ENCODE measurements around the gene LEP. TPM values are rescaled to one million over a fixed set of nuclear protein-coding genes. Genes with fewer than 3 reads are reported as not detected.
A peak's percentile ranks its signal among the peaks of the same experiment; 100 is the strongest.

LEP gene
- total RNA-seq, 1 donor, result under 0.01 TPM

DNA sequence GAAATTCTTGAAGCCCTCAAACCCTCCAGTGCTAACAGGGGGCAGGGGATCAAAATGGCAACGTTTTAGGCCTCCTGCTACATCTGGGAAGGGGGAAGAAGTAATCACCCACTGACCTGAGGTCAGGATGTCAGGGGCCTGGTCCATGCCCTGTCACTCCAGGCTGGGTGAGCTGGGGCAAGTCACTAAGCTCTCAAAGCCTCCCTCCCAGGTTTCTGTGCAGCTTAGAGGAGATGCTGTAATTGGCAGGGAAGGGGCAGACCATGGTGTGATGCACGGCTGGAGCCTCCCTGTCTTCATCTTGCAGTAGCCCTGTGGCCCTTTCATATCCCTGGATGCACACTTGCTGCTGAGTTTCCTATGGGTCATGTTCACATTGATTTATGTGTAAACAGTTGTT lies 27.2 kb downstream of the LEP start:
- DNase-seq (ENCODE audit: low read depth), result no peak
- TF ChIP-seq, protein P1, sequence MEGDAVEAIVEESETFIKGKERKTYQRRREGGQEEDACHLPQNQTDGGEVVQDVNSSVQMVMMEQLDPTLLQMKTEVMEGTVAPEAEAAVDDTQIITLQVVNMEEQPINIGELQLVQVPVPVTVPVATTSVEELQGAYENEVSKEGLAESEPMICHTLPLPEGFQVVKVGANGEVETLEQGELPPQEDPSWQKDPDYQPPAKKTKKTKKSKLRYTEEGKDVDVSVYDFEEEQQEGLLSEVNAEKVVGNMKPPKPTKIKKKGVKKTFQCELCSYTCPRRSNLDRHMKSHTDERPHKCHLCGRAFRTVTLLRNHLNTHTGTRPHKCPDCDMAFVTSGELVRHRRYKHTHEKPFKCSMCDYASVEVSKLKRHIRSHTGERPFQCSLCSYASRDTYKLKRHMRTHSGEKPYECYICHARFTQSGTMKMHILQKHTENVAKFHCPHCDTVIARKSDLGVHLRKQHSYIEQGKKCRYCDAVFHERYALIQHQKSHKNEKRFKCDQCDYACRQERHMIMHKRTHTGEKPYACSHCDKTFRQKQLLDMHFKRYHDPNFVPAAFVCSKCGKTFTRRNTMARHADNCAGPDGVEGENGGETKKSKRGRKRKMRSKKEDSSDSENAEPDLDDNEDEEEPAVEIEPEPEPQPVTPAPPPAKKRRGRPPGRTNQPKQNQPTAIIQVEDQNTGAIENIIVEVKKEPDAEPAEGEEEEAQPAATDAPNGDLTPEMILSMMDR (IDR thresholded peaks at IDR 0.05; ENCODE audit: insufficient read depth, low read length), result no peak
- H3K4me3 ChIP-seq (ENCODE audit: low read depth, low read length), result no peak overlapping the region

DNA sequence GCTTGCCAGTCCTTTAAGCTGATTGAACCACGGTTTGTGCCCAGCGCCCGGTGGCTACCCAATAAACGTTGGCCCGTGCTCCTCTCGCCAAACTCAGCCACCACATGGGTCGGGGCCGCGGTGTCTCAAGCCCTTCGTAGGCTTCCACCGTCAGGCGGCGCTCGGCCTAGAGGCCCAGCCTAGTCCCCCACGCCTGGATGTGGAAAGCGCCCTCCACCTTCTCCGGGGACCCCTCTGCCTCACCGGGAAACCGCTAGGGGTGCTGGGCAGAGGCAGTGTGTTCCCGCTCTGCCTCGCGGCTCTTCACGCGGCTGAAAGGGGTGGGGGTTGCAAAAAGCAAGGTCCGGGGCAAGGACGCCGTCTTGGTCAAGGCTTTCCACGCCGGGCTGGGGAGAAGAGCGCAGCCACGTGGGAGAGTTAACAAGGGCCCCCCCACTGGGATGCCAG lies 29.8 kb downstream of the LEP start:
- DNase-seq (ENCODE audit: low read depth), result no peak
- TF ChIP-seq, protein P1 (IDR thresholded peaks at IDR 0.05; ENCODE audit: insufficient read depth, low read length), result peak; percentile 16
- H3K4me3 ChIP-seq (ENCODE audit: low read depth, low read length), result no peak overlapping the region

DNA sequence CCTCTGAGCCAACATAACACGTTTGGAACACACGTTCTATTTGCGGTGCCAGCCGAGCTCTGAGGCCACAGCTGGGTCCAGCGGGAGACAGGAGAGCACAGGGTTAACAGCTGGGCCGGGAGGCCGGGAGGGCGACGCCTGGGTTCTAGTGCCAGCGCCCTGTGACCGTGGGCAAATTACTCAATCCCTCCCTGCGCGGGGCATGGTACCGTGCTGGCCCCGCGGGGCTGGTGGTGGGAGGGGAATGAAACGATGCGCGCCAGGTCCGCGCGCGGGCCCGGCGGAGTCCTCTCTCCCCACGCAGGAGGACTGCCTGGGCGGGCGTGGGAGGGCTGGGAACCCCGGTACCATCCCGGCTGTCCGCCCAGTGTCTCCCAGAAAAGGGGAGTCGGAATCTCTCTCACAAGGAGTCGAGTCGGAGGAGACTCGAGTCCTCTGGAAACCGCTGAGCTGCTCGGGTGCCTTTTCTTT lies 30.4 kb downstream of the LEP start:
- peak overlapping the region; percentile 38 for H3K4me3 ChIP-seq (ENCODE audit: low read depth, low read length)
- TF ChIP-seq, protein P1 (IDR thresholded peaks at IDR 0.05; ENCODE audit: insufficient read depth, low read length), result no peak
- DNase-seq (ENCODE audit: low read depth), result no peak

DNA sequence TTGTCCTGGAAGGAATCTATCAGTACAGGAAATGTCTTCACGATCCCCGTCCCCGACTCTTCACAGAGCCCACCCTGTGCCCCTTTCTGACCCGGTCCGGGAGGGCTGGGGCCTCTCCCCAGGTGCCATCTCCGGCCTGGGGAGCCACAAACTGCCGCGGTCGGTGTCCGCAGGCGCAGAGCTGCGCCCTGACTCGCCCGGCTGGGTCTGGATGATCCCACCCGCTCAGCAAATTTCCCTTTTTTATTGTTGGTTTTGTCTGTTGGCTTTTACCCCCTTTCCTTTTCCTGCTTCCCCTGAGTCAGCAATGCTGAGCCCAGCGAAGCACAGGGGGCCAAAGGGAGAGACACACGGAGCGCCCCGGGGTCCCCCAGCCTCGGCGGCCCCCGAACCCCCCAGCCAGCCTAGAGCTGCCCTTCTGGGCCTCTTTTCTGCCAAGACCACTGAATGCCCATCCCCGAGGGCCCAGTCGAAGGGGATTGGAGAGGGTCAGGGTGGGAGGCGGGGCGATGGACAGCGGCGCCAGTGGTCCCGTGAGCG lies 30.9 kb downstream of the LEP start:
- TF ChIP-seq, protein P1 (IDR thresholded peaks at IDR 0.05; ENCODE audit: insufficient read depth, low read length), result no peak
- DNase-seq (ENCODE audit: low read depth), result no peak
- H3K4me3 ChIP-seq (ENCODE audit: low read depth, low read length), result peak overlapping the region; percentile 38

DNA sequence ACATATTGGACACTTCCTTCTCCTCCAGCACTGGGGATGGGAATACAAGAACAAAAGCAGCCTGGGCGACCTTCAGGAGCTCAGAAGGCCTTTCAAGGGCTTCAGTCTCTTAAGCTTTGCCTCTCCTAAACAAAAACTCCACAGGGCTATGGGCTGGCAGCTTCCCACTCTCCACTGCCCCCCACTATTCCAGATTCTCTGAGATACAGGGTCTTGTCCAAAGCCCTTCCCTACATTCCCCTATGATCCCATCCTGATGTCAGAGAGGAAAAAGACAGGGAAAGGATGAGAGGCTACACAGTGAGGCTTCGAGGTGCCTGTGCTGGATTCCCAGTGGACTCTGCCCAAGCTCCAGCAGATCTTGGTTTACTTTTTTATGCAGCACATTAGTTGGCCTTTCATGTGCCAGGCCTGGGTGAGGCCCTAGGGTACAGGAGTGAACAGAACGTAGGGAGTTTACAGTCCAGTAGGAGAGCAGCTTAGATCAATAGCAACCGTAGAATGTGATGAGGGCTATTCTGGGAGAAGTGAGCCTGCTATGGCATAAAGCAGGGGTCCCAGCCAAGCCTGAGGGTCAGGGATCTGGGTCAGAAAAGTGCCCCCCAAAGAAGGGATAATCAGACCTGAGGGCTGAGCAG lies 33.3 kb downstream of the LEP start:
- DNase-seq (ENCODE audit: low read depth), result no peak
- H3K4me3 ChIP-seq (ENCODE audit: low read depth, low read length), result no peak overlapping the region
- TF ChIP-seq, protein P1 (IDR thresholded peaks at IDR 0.05; ENCODE audit: insufficient read depth, low read length), result no peak

DNA sequence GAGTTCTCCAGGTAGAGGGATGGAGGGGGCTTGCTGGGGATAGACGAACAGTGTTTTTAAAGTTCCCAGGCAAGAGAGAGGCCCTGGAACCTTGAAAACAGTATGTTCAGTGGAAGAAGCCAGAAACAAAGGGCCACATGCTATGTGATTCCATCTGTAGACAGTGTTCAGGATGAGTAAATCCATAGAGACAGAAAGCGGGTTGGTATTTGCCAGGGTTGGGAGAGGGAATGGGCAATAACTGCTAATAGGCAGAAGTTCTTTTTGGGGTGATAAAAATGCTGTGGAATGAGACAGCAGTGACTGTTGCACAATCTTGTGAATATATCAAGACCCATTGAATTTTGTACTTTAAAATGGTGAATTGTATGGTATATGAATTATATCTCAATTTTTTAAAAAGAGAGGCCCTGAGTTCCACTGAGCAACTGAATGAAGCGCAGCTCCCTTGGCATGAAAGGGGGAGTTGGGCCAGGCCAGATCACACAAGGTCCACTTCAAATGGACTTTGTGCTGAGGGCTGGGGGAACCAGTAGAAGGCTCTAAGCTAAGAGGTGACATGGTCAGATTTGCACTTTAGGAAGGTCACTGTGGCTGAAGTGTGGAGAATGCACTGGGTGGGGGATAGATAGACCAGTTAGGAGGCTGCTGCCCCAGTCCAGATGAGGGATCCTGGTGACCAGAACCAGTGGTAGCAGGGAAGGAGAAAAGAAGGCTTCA lies 34.0 kb downstream of the LEP start:
- no peak overlapping the region for H3K4me3 ChIP-seq (ENCODE audit: low read depth, low read length)
- no peak for DNase-seq (ENCODE audit: low read depth)
- TF ChIP-seq, protein P1 (IDR thresholded peaks at IDR 0.05; ENCODE audit: insufficient read depth, low read length), result no peak
